GM19372 (cell line): Measurements from ENCODE around the gene MUC2.

Experiments used
- ATAC-seq: cut with Tn5 transposase; IDR thresholded peaks from one replicate; pipeline ENCODE4 v1.9.1; 2021; ENCODE audit warnings: mild to moderate bottlenecking, low read depth, moderate library complexity; ENCODE audit not compliant: unreplicated experiment

Gene MUC2

GRCh38 chr11:1074244-1075221 is at the start of gene MUC2:
Gene MUC2 (plus strand): TSS chr11:1074874.
- no peak for ATAC-seq

DNA sequence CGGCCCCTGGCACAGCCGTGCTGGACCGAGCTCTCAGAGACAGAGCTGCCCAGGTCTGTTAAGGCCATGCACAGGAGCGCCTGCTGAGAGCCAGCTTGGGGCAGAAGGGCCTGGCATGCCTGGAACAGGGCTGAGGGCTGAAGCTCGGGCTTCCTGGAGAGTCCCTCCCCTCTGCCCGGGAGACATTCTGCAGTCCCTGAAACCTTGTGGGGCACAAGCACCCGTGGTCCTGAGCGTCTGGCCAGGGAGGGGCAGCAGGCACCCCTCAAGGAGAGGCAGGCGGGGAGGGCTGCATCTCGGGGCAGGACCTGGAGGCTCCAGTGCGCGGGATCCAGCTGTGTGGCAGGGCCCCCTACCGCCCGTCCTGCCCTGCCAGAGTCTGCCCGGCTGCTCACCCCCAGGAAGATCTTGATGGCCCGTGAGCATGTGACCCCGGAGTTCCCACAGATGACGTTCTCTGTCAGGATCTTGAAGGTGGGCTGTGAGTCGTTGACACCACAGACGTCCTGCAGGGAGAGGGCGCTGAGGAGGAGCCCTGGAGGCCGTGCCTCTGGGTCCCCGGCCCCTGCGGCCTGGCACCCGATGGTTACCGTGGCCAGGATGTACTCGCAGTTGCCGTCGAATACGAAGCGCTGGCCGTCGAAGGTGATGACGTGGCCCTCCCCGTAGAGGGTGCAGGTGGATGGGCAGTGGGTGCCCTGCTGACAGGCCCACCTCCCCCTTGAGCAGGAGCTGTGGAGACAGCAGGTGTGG is 49.1 kb upstream of the MUC2 start:
- no peak for ATAC-seq

- ATAC-seq, result no peak
These were observed 48.6 kb upstream of the MUC2 start for GRCh38 chr11:1026163-1026450.

DNA sequence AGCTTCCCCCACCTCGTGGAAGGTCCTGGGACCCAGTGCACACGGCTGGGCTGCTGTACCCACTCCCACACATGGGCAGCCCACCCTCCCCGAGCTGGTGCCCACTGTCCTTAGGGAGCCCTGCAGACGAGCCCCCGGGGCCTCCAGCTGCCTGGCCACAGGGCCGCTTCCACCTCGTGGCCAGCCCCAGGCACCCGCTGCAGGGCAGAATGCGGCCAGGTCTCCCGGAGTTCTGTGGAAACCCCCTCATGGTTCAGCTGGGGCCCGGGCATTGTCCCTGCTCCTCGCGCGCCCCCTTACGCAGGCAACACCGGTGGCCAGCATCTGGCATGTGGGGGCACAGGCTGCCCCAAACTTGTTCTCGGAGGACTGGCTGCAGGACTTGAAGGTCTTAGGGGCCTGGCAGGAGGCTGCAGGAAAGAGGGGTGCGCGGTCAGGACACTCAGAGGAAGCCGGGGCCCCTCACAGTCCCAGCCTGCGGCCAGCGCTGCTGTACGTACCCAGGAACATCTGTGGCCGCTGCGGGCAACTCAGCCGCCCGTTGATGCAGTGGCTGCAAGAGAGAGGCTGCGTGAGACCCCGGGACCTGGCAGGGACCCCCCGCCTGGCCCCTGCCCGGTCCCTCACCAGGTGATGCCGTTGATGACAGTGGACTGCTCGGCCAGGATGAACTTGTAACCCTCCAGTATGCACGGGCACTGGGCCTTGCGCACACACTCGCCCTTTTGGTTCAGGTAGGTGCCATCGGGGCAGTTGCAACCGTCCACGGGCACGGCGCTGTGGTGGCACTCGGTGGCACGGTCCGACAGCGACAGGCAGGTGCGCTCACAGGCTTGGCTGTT is 47.8 kb upstream of the MUC2 start:
- no peak for ATAC-seq

DNA sequence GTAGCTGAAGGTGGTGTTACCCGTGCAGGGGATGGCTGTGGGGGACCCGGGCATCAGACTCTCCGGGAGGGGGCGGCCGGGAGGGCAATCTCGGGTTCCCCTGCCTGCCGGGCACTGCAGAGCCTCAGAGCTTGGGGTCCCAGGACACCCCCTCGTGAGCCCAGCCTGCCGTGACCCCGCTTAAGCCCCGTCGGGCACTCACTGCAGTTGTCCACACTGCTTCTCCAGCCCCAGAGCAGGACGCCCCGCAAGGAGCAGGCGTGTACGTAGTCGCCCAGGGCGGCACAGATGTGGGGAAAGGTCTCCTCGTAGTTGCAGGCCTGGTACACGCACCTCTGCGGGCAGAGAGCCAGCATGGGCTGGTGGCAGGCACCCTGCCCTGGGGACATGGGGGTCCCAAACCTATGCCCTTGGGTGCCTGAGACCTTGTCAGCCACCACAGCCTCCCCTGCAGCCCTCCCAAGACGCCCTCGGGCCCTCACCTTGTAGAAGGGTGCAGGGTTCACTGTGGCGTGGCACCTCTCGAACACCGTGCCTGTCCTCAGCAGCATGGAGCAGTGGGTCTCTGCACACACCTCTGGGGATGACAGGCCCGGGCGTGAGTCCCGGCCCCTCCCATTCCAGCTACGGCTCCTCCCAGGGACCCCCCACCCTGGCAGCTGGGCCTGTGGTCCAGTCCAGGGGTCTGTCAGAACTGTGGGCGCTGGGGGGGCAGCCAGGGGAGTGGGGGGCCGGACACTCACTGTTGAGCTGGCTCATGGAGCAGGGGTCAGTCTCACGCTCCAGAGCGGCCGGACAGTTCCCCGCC is 47.0 kb upstream of the MUC2 start:
- ATAC-seq, result no peak

- ATAC-seq, result no peak
These were observed 46.5 kb upstream of the MUC2 start for GRCh38 chr11:1028291-1028540.

DNA sequence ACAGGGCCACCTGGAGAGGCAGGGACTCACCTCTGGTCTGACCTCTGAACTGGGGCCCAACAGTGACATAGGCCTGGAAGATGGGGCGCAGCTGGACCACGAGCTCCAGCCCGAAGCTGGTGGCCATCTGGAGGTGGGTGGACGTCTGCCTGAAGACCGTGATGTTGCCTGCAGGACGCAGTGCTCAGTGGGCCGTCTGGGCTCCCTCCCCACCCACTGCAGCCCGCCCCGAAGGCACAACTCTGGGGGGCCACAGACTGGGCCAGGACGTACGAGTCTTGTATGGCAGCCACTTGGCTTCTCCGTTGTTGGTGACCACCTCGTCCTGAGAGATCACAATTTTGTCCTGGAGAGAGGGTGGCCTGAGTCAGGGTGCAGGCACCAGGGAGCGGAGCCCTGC is 46.1 kb upstream of the MUC2 start:
- no peak for ATAC-seq

DNA sequence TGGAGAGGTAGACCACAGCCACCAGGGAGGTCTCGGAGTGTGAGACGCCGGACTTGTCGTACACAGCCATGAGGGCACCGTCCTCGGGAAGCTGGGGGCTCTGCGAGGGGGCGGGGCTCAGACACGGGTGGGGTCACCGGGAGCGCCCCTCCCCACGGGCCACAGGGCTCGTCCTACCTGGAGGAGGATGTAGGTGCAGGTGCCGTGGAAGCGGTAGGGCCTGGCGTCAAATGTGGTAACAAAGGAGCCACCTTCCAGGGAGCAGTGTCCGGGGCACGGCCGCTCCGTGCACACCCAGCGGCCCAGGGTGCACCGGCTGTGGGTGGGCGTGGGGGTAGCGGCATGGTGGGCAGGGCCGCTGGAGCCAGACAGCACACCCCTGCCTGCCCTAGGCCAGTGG is 45.6 kb upstream of the MUC2 start:
- ATAC-seq, result no peak

DNA sequence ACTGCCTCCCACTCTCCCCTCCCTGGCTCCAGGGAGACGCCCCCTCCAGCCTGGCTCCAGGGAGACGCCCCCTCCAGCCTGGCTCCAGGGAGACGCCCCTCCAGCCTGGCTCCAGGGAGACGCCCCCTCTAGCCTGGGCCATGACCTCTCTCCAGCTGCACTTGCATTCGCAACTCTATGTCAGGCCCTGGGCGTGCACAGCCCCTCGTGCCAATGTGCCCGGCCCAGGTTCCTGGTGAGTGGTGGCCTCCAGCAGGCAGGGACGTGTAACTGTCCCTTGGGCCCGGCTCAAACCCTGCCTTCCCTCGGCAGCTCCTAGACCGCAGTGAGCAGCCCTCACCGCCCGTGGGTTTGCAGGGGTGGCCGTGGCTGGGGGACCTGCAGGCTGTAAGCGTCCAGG is 45.0 kb upstream of the MUC2 start:
- no peak for ATAC-seq

- no peak for ATAC-seq
These were observed 44.6 kb upstream of the MUC2 start for GRCh38 chr11:1030086-1030485.

DNA sequence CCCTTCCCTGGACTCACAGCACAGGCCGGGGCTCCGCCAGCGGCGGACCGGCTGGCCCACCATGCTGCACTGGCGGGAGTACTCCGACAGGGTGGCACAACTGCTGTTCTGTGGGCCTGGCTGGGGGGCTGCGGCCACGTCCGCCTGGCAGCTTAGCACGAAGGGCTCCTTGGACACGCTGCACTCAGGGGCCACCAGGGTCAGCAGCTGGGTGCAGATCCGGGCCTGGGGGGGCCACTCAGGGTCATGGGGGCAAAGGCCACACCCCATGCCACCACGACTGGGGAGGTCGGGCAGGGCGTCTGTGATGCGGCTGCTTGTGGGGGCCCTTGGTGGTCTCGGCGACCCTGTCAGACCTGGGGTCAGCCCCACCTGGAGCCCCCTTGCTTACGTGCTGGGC is 44.1 kb upstream of the MUC2 start:
- ATAC-seq, result no peak

GRCh38 chr11:1031121-1031899 is 43.4 kb upstream of the MUC2 start:
- no peak for ATAC-seq

- ATAC-seq, result no peak
These were observed 42.3 kb upstream of the MUC2 start for GRCh38 chr11:1032310-1032891.

DNA sequence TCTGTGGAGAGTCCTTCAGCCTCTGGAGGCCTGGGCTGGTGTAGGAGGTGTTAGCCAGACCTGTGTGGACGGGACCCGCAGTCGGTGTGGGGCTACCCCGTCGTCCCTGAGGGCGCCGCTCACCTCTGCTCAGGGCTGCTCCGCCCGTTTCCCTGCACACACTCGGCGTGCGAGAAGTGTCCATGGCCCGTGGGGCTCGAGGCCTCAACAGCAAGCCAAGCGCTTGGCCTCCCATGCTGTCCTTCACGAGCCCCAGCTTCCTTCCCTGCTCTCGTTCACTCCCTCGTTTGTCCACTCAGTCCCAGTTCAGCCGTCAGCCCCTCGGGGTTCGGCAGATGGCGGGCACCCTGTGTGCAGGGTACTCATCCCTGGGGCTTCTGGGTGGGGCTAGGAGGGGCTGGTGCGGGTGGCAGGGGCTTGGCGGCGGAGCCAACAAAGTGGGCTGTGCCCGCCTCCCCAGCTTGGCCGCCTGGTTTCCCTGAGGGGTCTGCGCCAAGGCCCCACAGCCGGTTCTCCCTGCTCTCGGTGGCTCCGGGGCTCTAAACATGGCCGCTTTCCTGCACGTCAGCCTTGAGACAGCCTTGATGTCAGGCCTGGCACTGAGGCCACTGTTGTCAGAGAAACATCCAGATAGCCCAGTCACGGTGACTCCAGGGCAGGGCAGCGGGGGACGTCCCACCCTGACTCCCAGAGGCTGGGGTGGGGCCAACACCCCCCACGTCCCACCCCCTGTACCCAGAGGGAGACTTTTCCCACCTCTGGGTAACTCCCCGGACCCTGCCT is 41.5 kb upstream of the MUC2 start:
- no peak for ATAC-seq

- ATAC-seq, result no peak
These were observed 40.7 kb upstream of the MUC2 start for GRCh38 chr11:1034001-1034400.

- no peak for ATAC-seq
These were observed 40.0 kb upstream of the MUC2 start for GRCh38 chr11:1034456-1035295.

DNA sequence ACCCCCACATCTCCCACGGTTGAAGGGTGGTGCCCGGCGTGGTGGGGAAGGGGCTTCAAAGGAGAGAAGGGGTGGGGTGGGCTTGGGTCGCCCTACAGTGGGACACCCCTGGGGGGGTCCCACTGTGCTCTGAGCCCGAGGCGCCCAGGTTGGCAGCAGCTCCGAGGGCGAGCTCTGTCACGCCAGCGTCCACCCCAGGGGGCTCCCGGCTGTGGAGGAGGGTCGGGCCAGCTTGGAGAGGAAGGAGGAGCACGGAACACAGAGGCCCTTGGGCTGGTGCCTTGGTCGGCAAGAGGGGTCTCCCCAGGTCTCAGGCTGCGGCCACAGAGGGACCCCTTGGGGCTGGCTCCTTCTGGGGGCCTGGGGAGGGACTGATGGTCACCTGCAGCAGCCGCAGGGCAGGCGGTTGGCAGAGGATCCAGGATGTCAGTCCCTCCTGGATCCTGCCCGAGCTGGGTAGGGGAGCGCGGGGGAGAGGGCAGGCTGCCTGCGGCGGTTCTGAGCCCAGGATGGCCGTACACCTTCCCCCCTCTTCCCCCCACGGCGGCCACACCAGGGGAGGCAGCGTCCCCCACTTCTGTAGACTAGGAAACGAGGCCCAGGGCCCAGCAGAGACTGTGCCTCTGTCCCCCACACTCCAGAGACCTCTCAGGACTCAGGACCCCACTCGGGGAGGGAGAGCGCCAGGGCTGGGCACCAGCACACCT is 38.9 kb upstream of the MUC2 start:
- ATAC-seq, result no peak
